Inferior parietal cortex (tissue), 1 donor: ENCODE data around the gene VMA21.

ENCODE experiments used
- DNase-seq: peaks from one replicate; pipeline ENCODE4 v3.0.0-alpha.2; 2016; ENCODE audit errors: extremely low spot score

VMA21 gene, protein sequence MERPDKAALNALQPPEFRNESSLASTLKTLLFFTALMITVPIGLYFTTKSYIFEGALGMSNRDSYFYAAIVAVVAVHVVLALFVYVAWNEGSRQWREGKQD

DNA sequence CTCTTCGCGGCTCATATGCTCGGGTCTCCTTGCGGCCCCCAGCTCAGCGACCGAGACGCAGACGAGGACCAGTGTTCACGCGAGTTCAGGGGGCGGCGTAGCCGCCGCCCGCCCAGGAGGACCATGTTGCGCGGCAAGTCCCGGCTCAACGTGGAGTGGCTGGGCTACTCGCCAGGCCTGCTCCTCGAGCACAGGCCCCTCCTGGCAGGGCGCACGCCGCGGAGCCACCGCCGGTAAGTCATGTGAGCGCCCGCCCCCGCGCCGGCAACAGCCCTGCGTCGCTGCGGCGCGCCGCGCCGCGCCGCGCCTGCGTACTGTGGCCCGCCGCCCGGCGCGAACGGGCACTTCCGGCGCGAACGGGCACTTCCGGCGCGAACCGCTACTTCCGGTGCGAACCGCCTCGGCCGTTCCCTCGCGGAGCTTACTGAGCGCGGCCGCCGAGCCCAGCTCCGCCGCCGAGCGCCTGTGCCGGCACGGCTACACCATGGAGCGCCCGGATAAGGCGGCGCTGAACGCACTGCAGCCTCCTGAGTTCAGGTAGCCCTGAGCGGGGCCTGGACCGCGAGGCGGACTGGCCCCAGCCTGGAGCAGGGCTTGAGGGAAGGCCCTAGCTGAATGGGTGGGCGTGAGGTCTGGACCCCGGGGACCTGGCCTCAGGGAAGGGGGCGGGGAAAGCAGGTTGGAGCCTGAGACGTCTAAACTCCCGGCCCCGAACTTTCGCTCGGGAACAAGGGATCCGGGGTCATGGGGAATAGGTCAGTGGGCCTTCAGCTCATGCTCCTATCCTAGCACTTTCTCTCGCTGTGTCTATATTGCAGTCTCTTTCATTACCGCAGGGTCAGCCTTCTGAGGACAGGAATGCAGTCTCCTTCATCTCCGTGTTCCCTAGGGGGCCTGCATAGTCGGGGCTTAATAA is at the start of gene VMA21:
TSS of gene VMA21 (plus strand) at position 382 of the 916 bp plus-strand sequence. CDS start at position 485, 103 bp downstream.
- DNase-seq, result peak; percentile 51

DNA sequence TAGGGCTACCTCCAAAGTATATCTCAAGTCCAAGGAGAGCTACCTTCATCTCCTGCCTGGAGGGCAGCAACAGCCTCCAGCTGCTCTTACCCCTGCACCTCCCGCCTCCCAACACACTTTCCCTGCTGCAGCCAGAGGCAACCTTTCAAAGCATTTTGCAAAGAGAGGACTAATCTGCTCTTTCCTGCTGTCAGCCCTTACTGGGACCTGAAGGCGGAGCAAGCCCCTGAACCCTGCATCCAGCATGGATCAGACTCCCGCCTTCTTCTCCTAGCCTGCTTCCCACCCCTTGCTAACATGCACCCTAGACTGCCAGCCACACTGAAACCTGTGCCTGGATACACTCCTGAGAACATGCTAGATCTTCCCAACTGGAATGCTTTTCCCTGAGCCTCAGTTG is 37.7 kb upstream of the VMA21 start:
- DNase-seq, result no peak

DNA sequence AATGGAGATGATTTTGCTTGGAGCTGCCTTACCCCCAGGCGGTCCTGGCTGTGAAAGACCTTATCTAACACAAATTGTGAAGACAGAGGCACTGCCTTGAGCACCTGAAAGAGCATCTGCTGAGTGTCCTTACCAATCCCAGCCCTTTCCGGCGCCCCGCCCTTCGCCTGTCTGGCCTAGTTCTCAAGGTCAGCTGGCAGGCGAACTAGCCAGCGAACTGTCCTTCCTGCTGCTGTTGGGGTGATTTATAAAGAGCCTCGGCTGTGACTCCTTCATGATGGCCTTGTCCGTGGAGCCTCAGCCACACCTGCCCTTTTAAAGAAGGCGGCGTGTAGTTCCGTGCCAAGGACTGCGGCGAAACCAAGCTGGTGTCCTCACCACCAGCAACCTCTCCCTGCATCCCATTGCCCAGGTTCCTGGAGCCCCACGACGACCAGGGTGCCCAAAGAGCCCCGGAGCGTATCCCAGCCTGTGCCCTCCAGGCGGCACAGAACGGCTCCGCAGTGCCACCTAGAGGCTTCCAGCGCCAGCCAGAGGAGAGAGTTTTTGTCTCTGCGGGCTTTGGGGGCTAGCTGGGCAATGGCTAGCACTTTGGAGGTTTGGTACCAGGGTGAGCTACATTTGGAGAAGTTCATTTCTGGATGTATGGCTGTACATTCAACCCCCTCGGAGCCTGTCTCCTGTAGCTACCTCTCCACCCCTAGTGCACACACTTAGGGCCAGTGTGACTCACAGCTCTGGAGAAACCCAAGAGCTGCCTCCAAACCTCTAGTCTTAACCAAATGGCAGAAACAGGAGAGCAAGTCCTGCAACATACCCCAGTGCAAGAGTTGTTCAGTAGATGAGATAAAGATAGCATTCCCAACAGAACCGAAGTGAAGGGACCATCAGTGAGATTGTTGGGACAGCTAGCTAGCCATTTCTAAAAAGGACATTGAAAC is 36.8 kb upstream of the VMA21 start:
- DNase-seq, result peak; percentile 7

DNA sequence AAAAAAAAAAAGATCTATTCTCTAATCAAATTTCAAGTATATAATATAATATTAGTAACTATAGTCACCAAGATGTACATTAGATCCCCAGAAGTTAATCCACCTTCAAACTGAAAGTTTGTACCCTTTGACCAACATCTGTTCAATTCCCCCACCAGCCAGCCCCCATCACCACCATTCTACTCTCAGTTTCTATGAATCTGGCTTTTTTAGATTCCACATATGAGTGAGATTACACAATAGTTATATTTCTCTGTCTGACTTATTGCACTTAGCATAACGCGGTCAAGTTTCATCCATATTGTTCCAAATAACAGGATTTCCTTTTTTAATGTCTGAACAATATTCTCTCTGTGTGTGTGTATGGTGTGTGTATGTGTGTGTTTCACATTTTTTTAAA is 33.7 kb upstream of the VMA21 start:
- DNase-seq, result no peak

DNA sequence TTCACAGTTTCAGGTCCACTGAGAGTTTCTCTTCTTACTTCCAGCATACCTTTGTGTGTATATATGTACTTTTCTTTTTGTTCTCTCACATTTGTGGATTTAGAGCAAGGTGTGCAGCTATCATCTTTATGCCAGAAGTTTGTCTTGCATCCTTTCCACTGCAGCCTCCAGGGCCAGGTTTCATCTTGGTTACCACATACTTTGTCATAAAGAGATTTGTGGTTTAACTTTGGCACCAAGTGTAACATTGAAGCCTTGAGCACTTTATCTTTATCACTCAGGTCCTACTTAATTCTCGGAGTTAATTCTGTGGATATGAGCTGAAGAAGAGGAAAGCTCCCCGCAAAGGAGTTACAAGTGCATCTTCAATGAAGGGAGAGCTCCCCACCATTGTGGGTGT is 31.4 kb upstream of the VMA21 start:
- no peak for DNase-seq

DNA sequence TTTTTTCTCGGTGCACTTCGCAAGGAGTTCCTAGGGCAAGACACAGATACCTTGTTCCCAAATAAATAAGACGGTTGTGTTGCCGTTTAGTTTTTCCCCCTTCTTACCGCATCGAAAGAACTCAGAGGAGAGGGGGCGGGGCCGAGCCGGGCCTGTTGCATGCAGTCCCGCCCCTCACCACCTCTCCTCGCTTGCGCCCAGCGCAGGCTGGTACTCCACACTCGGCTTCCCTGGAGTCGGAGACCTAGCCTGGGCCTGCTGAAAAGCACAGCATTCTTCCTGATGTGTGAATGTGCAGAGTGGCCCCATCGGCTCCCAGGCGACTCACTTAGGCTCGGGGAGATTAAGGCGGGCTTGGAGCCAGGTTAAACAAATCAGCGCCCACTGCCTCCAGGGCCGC is 26.1 kb upstream of the VMA21 start:
- DNase-seq, result no peak

DNA sequence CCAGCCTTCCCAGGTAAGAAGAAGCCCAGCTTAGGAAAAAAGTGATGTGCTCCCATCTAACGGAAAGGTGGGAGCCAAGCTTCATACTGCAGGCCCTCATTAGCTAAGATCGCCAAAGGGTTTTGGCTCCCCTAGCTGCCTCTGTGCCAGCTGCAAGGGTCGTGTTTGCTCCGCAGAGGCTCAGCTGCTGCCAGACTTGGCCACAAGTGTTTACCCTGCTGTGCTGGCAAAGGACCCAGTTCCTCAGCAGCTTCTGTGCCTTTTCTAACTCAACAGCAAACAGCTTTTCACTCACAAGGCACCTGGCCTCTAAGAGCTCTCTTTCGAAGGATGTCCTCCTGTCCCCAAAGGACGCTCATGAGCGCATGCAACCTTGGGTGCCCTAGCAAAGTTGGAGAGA is 12.2 kb upstream of the VMA21 start:
- DNase-seq, result no peak

DNA sequence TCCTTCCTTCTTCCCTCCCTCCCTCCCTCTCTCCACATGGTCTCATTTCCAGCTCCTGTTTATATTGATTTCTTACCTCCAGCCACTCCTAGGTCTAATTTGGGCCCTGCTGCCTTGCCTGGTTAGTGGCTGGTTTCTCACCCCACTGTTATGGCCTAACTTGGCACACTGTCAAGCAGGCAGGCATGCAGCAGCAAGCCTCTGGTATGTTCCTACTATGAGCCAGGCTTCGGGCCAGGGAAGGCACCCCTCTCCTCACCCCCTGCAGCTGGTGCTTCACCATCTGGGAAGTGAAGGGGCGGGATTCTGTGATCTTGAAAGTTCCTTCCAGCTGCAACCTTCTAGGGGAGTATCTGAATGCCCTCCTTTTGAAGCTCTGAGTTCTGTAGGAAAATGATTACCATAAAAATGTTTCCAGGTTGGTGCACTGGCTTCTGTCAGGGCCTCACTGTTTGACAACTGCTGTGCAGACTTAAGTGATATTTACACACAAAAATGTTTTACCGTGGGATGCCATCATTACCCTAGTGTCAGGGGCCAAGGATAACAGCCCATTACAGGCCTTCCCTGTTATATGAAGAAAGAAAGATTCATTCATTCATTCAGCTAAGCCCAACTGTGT is 10.1 kb upstream of the VMA21 start:
- no peak for DNase-seq

DNA sequence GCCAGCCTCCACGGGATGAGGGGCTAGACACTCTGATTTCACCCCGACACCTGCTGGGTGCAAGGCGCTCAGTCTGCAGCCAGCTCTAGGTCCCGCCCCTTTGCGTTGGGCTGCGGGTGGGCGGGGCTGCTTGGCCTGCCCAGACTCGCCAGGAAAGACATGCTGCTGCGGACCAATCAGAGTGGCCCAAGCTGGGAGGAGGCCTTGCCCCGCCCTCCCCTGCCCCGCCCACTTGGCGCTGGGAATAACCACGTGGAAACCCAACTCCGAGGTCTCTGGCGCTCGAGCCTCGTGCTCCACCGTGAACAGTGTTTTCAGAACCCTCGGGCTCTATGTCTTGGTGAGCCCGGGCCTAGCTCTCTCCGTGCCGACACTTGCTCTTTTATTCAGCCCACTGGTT is 5.3 kb upstream of the VMA21 start:
- DNase-seq, result no peak

DNA sequence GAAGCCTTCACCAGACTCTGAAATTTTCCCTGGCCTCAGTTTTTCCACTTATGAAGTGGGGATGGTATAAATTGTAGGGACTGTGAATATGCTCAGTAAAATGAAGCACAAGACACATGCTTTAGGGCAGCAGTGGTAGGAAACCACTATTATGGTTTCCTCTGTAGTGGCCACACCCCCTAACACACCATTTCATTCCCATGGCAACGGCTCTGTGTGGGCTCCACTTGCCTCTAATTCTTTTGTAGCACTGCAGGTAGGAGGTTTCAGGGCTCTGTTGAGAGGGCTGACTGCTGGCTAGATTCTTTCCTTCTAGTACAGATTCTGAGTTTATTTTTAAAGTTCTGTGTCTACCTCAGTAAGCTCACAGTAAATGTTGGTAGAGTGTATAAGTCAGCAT is 3.5 kb upstream of the VMA21 start:
- DNase-seq, result no peak

DNA sequence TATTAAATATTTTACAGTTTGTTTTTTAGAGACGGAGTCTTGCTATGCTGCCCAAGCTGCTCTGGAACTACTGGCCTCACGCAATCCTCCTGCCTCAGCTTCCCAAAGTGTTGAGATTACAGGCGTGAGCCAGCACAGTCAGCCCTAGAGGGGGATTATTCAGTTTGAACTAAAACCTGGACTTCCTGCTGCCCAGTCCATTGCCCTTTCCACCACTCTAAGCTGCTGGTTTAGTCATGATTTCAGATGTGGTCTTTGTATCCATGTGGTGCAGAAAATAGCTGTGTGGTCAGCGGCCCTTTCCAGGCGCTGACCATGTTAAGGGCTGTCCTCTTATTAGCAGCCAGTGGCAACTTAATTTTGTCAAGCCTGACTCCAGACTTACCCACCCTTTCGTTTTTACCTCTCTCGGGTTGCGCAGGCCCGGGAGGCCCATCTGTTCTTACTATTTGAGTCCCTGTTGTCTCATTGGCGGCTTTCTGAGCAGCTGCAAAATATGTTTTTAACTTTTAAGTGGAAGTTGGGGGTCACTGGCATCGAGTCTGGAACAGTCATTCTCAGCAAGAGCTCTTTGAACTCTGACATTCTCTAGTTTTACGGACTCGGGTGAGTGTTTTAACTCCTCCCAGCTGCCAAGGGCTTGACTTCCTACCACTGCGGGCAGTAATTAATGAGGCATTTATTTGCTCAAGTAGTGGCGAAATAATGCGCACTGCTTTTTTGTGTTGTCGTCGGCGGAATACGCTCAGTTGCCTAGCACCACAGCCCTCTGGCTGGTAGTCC is 773 bp upstream of the VMA21 start:
- DNase-seq, result peak; percentile 25

DNA sequence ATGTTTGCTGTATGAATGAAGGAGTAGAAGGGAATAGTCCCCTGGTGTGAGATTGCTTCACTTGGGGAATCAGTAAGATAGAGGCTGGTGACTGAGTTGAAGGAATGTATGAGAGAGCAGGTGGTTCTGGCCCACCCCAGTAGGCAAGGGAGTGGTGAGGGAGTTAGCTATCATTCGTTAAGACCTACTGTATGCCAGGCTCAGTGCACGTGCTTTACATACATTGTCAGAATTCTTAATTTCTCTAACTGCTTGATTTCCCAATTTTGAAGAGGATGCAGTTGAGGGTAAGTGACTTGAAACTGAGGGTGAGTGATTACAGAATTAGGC is 700 bp downstream of the VMA21 start:
- no peak for DNase-seq

DNA sequence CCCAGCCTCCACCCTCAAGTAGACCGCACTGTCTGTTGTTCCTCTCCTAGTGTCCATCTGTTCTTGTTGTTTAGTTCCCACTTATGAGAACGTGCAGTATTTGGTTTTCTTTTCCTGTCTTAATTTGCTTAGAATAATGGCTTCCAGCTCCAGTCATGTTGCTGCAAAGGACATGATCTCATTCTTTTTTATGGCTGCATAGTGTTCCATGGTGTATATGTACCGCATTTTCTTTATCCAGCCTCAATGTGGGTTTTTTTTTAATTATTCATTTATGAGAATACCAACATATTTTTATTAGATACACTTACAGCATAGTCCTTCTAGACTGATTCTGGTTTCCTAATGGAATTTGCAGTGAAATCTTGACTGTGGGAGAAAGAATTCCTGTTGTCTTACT is 1.3 kb downstream of the VMA21 start:
- no peak for DNase-seq

DNA sequence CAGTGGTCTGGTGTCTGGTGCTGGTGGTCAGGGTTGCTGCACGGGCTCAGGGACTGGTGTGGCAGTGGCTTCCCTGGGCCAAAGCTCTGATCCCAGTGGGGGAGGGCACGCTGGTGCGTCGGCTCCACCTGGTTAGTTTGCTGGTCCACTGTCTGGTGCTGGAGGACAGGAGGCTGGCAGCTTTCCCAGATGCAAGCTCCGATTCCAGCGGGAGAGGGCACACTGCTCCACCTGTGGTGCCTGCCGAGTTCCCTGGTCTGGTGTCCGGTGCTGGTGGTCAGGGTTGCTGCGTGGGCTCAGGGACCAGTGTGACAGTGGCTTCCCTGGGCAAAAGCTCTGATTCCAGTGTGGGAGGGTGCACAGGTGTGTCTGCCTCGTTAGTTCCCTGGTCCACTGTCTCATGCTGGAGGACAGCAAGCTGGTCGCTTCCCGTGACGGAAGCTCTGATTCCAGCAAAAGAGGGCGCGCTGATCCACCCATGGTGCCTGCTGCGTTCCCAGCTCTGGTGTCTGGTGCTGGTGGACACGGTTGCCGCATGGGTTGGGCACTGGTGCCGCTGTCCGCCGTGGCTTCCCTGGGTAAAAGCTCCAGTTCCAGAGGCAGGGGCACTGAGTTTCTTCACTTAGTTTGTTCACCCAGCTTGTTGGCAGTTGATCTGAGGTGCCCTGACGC is 5.8 kb downstream of the VMA21 start:
- DNase-seq, result no peak

DNA sequence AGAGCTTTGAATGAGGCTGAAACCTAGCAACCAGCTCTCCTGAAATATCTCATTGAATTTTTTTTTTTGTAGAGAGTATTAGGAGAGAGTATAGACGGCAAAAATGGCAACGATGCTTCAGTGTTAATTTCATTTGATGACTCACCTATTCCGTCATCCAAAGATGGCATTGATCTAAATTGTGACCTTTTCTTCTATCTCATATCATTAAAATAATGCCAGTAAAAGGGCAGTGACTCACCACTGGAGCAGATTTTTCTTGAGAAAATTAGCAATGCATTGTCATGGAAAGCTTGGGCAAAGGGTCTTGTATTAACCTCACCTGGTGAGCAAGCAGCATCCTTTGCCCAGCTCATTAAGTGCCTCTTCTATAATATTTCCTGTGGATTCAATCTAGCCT is 19.6 kb downstream of the VMA21 start:
- no peak for DNase-seq

DNA sequence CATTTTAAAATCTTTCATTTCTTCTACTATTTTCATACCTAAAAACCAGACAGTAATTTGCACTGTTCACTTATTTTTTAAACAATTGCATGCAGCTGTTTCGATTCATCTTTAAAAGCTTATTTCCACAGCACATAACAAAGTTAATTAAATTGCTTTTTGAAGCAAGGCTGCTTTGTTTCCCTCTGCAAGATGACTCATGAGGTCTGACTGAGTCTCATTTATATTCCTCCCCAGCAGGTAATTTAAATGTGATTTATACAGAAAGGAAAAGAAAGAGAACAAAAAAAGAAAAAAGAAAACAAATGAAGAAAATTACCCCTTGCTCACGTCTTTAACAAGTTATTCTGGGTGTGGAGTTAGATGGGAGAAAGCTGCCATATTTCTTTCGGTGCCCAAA is 22.8 kb downstream of the VMA21 start:
- DNase-seq, result peak; percentile 6

DNA sequence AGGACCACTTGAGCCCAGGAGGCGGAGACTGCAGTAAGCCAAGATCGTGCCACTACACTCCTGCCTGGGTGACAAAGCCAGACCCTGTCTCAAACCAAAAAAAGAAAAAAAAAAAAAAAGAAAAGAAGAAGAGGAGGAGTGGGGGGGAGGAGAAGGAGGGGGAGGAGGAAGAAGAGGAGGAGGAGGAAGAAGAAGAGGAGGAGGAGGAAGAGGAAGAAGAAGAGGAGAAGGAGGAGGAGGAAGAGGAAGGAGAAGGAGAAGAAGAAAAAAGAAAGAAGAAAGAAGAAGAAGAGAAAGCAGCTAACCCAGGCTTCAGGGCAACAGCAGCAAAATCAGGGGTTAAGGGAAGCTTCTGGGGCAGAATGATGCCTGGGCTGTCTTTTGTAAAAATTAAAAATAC is 27.5 kb downstream of the VMA21 start:
- no peak for DNase-seq

DNA sequence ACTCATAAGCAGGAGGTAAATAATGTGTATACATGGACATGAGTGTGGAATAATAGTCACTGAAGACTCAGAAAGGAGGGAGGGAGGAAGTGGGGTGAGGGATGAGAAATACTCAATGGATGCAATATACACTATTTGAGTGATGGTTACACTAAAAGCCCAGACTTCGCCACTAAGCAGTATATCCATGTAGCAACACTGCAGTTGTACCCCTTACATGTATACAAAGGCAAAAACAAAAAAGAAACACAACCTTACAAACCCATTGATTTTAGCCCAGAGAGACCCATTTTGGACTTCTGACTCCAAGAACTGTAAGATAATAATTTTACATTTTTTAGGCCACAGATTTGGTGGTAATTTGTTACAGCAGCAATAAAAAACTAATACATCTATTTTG is 51.5 kb downstream of the VMA21 start:
- DNase-seq, result no peak

DNA sequence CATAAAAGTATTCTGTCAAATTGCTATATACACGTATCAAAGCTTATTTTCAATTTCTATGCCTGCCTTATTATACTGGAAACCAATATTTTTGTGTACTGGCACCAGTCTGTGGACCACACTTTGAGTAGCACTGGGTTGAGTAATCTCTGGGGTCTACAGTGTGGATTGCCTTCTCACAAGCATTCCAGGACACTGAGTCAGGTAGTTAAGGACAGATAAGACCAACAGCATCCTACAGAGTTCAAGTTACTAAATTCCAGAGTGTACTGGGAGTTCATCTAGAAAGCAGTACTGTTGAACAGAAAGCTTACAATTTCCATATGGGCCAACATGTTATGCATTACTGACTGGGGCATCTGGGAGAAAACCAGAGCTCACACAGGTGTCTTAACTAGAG is 61.8 kb downstream of the VMA21 start:
- DNase-seq, result no peak
